Skeletal muscle satellite cell (primary cell): Measurements from ENCODE around the gene HS3ST3A1.

Source experiments
- H3K27me3 ChIP-seq: 2 replicates; pipeline ENCODE4 v1.7.0; 2013; ENCODE audit warnings: low read length; ENCODE audit not compliant: control insufficient read depth, insufficient read depth
- H3K36me3 ChIP-seq: 2 replicates; pipeline ENCODE4 v1.7.0; 2013; ENCODE audit warnings: mild to moderate bottlenecking, control low read depth, low read length; ENCODE audit not compliant: insufficient read depth
- H3K4me1 ChIP-seq: 2 replicates; pipeline ENCODE4 v1.7.0; 2013; ENCODE audit warnings: low read length; ENCODE audit not compliant: control insufficient read depth, insufficient read depth
- H3K4me2 ChIP-seq: 2 replicates; pipeline ENCODE4 v1.7.0; 2013; ENCODE audit warnings: mild to moderate bottlenecking, low read length
- H3K4me3 ChIP-seq: 2 replicates; pipeline ENCODE4 v1.7.0; 2013; ENCODE audit warnings: low read length
- H3K9ac ChIP-seq: 2 replicates; pipeline ENCODE4 v1.7.0; 2013; ENCODE audit warnings: mild to moderate bottlenecking, low read depth, low read length, moderate library complexity
- H3K9me3 ChIP-seq: replicated peaks from 2 replicates; pipeline ENCODE4 v1.7.0; 2013; ENCODE audit warnings: mild to moderate bottlenecking, control low read depth, low read length

Gene HS3ST3A1

GRCh38 chr17:13534946-13535345 is 66.8 kb downstream of the HS3ST3A1 start:
- peaks cover 3% of the 10 kb centered on the region for H3K36me3 ChIP-seq
- no peak overlapping the region for H3K4me3 ChIP-seq
- H3K9me3 ChIP-seq: peaks cover 8% of the 10 kb centered on the region
- no peak overlapping the region for H3K4me2 ChIP-seq
- peaks cover 16% of the 10 kb centered on the region for H3K4me1 ChIP-seq
- no peaks in the 10 kb centered on the region for H3K27me3 ChIP-seq
- H3K9ac ChIP-seq: no peak overlapping the region

GRCh38 chr17:13531721-13532120 is 70.0 kb downstream of the HS3ST3A1 start:
- no peak overlapping the region for H3K9ac ChIP-seq
- H3K4me1 ChIP-seq: no peaks in the 10 kb centered on the region
- H3K27me3 ChIP-seq: no peaks in the 10 kb centered on the region
- H3K4me2 ChIP-seq: no peak overlapping the region
- no peak overlapping the region for H3K4me3 ChIP-seq
- no peaks in the 10 kb centered on the region for H3K9me3 ChIP-seq
- H3K36me3 ChIP-seq: no peaks in the 10 kb centered on the region

- Histone ChIP-seq H3K4me3 (no peak overlapping the region), H3K9ac (no peak overlapping the region), H3K4me2 (no peak overlapping the region), H3K4me1 (peaks cover 7% of the 10 kb centered on the region), H3K9me3 (no peaks in the 10 kb centered on the region), H3K27me3 (no peaks in the 10 kb centered on the region), H3K36me3 (no peaks in the 10 kb centered on the region)
Observed at GRCh38 chr17:13525876-13526275, 75.9 kb downstream of the HS3ST3A1 start.

GRCh38 chr17:13523164-13523563 is 78.6 kb downstream of the HS3ST3A1 start:
- H3K9me3 ChIP-seq: no peaks in the 10 kb centered on the region
- no peak overlapping the region for H3K4me2 ChIP-seq
- H3K4me3 ChIP-seq: no peak overlapping the region
- no peaks in the 10 kb centered on the region for H3K27me3 ChIP-seq
- H3K36me3 ChIP-seq: no peaks in the 10 kb centered on the region
- H3K9ac ChIP-seq: no peak overlapping the region
- peaks cover 14% of the 10 kb centered on the region for H3K4me1 ChIP-seq

- Histone ChIP-seq H3K9me3 (no peaks in the 10 kb centered on the region), H3K27me3 (no peaks in the 10 kb centered on the region), H3K9ac (no peak overlapping the region), H3K4me2 (no peak overlapping the region), H3K36me3 (no peaks in the 10 kb centered on the region), H3K4me3 (no peak overlapping the region), H3K4me1 (peaks cover 14% of the 10 kb centered on the region)
Observed at GRCh38 chr17:13522749-13523148, 79.0 kb downstream of the HS3ST3A1 start.

GRCh38 chr17:13521784-13522183 is 79.9 kb downstream of the HS3ST3A1 start:
- H3K36me3 ChIP-seq: no peaks in the 10 kb centered on the region
- H3K27me3 ChIP-seq: no peaks in the 10 kb centered on the region
- no peak overlapping the region for H3K9ac ChIP-seq
- H3K4me2 ChIP-seq: no peak overlapping the region
- H3K4me1 ChIP-seq: peaks cover 14% of the 10 kb centered on the region
- no peak overlapping the region for H3K4me3 ChIP-seq
- H3K9me3 ChIP-seq: no peaks in the 10 kb centered on the region

GRCh38 chr17:13520899-13521572 is 80.7 kb downstream of the HS3ST3A1 start:
- Histone ChIP-seq H3K27me3 (no peaks in the 10 kb centered on the region), H3K4me2 (peak overlapping the region; percentile 57), H3K4me3 (peak overlapping the region; percentile 9), H3K4me1 (peaks cover 14% of the 10 kb centered on the region), H3K36me3 (no peaks in the 10 kb centered on the region), H3K9ac (peak overlapping the region; percentile 17), H3K9me3 (no peaks in the 10 kb centered on the region)

GRCh38 chr17:13518261-13519000 is 83.3 kb downstream of the HS3ST3A1 start:
- no peak overlapping the region for H3K9ac ChIP-seq
- no peaks in the 10 kb centered on the region for H3K36me3 ChIP-seq
- H3K4me1 ChIP-seq: peaks cover 14% of the 10 kb centered on the region
- no peaks in the 10 kb centered on the region for H3K9me3 ChIP-seq
- H3K27me3 ChIP-seq: no peaks in the 10 kb centered on the region
- H3K4me3 ChIP-seq: no peak overlapping the region
- H3K4me2 ChIP-seq: no peak overlapping the region

- Histone ChIP-seq H3K4me1 (peaks cover 10% of the 10 kb centered on the region), H3K4me2 (peak overlapping the region; percentile 19), H3K4me3 (no peak overlapping the region), H3K9ac (no peak overlapping the region), H3K36me3 (no peaks in the 10 kb centered on the region), H3K27me3 (no peaks in the 10 kb centered on the region), H3K9me3 (no peaks in the 10 kb centered on the region)
Observed at GRCh38 chr17:13513039-13513405, 88.7 kb downstream of the HS3ST3A1 start.

GRCh38 chr17:13510062-13510461 is 91.7 kb downstream of the HS3ST3A1 start:
- H3K4me2 ChIP-seq: peak overlapping the region; percentile 57
- H3K36me3 ChIP-seq: no peaks in the 10 kb centered on the region
- no peak overlapping the region for H3K4me3 ChIP-seq
- H3K9ac ChIP-seq: no peak overlapping the region
- no peaks in the 10 kb centered on the region for H3K27me3 ChIP-seq
- H3K9me3 ChIP-seq: no peaks in the 10 kb centered on the region
- H3K4me1 ChIP-seq: peaks cover 10% of the 10 kb centered on the region

- no peak overlapping the region for H3K9ac ChIP-seq
- H3K4me1 ChIP-seq: peaks cover 10% of the 10 kb centered on the region
- no peak overlapping the region for H3K4me3 ChIP-seq
- peak overlapping the region; percentile 57 for H3K4me2 ChIP-seq
- H3K27me3 ChIP-seq: no peaks in the 10 kb centered on the region
- no peaks in the 10 kb centered on the region for H3K36me3 ChIP-seq
- no peaks in the 10 kb centered on the region for H3K9me3 ChIP-seq
Observed at GRCh38 chr17:13509527-13509926, 92.2 kb downstream of the HS3ST3A1 start.

GRCh38 chr17:13508896-13509295 is 92.8 kb downstream of the HS3ST3A1 start:
- H3K36me3 ChIP-seq: no peaks in the 10 kb centered on the region

More at GRCh38 chr17:13508896-13509295, 92.8 kb downstream of the HS3ST3A1 start:
- Histone ChIP-seq H3K9me3 (no peaks in the 10 kb centered on the region), H3K4me1 (peaks cover 10% of the 10 kb centered on the region), H3K27me3 (no peaks in the 10 kb centered on the region), H3K4me2 (no peak overlapping the region), H3K4me3 (no peak overlapping the region), H3K9ac (no peak overlapping the region)
